OCI-LY7 (cell line): Measurements from ENCODE around the gene TPK1. TPM values are rescaled to one million over a fixed set of nuclear protein-coding genes. Genes with fewer than 3 reads are reported as not detected.

ENCODE experiments used
- BruUV-seq: library from RNA; stranded (reverse); fragments of 400-500 nt; replicated peaks from 2 replicates; lab custom pipeline; 2021; lab: Mats Ljungman, UMichigan
- CTCF ChIA-PET: fragments of 300-600 bp; sonication (Branson Sonifier 250); formaldehyde crosslinking; loops from one replicate; lab custom pipeline; 2022; ENCODE audit warnings: antibody characterized with exemption; ENCODE audit not compliant: unreplicated experiment; lab: Charles Lee
- POLR2A ChIA-PET: fragments of 300-600 bp; sonication (Branson Sonifier 250); formaldehyde crosslinking; loops from one replicate; lab custom pipeline; 2022; ENCODE audit warnings: antibody characterized with exemption; lab: Charles Lee
- DNase-seq: peaks from one replicate; pipeline ENCODE4 v3.0.0-alpha.2; 2015; ENCODE audit warnings: low spot score
- H2AFZ ChIP-seq: fragments of 200-600 bp; sonication (generic), shearing (Covaris generic); 2 replicates; pipeline ENCODE4 v1.6.1; 2014; ENCODE audit warnings: mild to moderate bottlenecking, antibody characterized with exemption, low read length, moderate library complexity
- H3K27ac ChIP-seq: fragments of 200-600 bp; sonication (generic); 2 replicates; pipeline ENCODE4 v1.5.1; 2014; ENCODE audit warnings: mixed run types, low read depth, mild to moderate bottlenecking, moderate library complexity, low read length, inconsistent platforms; ENCODE audit not compliant: poor library complexity, severe bottlenecking
- H3K36me3 ChIP-seq: fragments of 200-600 bp; sonication (generic); 2 replicates; pipeline ENCODE4 v1.6.1; 2014; ENCODE audit warnings: mild to moderate bottlenecking, antibody characterized with exemption, low read length, moderate library complexity, mixed read lengths; ENCODE audit not compliant: insufficient read depth
- H3K4me1 ChIP-seq: fragments of 200-600 bp; sonication (generic); 2 replicates; pipeline ENCODE4 v1.5.1; 2014; ENCODE audit warnings: mild to moderate bottlenecking, low read length; ENCODE audit not compliant: insufficient read depth, poor library complexity, severe bottlenecking
- H3K4me2 ChIP-seq: fragments of 200-600 bp; sonication (generic); 2 replicates; pipeline ENCODE4 v1.6.1; 2014; ENCODE audit warnings: mild to moderate bottlenecking, low read length
- H3K4me3 ChIP-seq: fragments of 200-600 bp; sonication (generic); 2 replicates; pipeline ENCODE4 v1.5.1; 2014; ENCODE audit warnings: mild to moderate bottlenecking, low read depth, low read length; ENCODE audit not compliant: poor library complexity, severe bottlenecking
- H3K79me2 ChIP-seq: fragments of 200-600 bp; sonication (generic); 2 replicates; pipeline ENCODE4 v1.6.1; 2016; ENCODE audit warnings: low read depth, mild to moderate bottlenecking, low read length, moderate library complexity, mixed read lengths; ENCODE audit not compliant: insufficient read depth
- H3K9me2 ChIP-seq: fragments of 200-600 bp; sonication (generic); 2 replicates; pipeline ENCODE4 v1.6.1; 2016; ENCODE audit warnings: mild to moderate bottlenecking, low read length, mixed read lengths; ENCODE audit not compliant: insufficient read depth
- H3K9me3 ChIP-seq: fragments of 200-600 bp; sonication (generic); 2 replicates; pipeline ENCODE4 v1.6.1; 2014; ENCODE audit warnings: mild to moderate bottlenecking, mixed run types, low read length, mixed read lengths
- H4K20me1 ChIP-seq: fragments of 200-600 bp; sonication (generic); 2 replicates; pipeline ENCODE4 v1.6.1; 2014; ENCODE audit warnings: mild to moderate bottlenecking, antibody characterized with exemption, low read length, moderate library complexity, mixed read lengths; ENCODE audit not compliant: insufficient read depth
- CTCF ChIP-seq: fragments of 200-600 bp; sonication (generic); conservative IDR thresholded peaks from 2 replicates; pipeline ENCODE4 v1.5.1; 2014; ENCODE audit warnings: mild to moderate bottlenecking, antibody characterized with exemption, low read length, moderate library complexity, mixed read lengths
- EZH2phosphoT487 ChIP-seq: fragments of 200-600 bp; sonication (generic); IDR thresholded peaks from 2 replicates; pipeline ENCODE4 v1.6.1; 2018; ENCODE audit warnings: low read depth, borderline replicate concordance, mild to moderate bottlenecking, mixed run types, antibody characterized with exemption, low read length, moderate library complexity, mixed read lengths
- intact Hi-C: fragments of 100-400 bp; cut with micrococcal nuclease; formaldehyde crosslinking; loops from one replicate; pipeline ENCODE4 v1.10.0; 2022; ENCODE audit not compliant: unreplicated experiment
- total RNA-seq, 2 experiments: library from RNA; depleted of rRNA in 1 of 2; stranded (reverse); fragments of >200 nt in 1 of 2; shearing (Covaris generic) in 1 of 2; gene quantifications; 2 replicates each; pipeline ENCODE4 v1.2.3, GENCODE V29; 2014 to 2022

TPK1 gene
- total RNA-seq, 2 experiments from 2014 or later = 6.7 to 12.5 TPM

GRCh38 chr7:144735505-144736276, 100.2 kb downstream of the TPK1 start:
- Histone ChIP-seq H3K4me2 (no peak overlapping the region), H4K20me1 (no peaks in the 10 kb centered on the region), H2AFZ (no peak overlapping the region), H3K9me3 (no peaks in the 10 kb centered on the region), H3K9me2 (no peaks in the 10 kb centered on the region), H3K4me1 (no peaks in the 10 kb centered on the region), H3K79me2 (no peaks in the 10 kb centered on the region), H3K4me3 (no peak overlapping the region), H3K27ac (no peak overlapping the region), H3K36me3 (no peaks in the 10 kb centered on the region)
- CTCF ChIA-PET = no interaction called here
- DNase-seq = no peak
- POLR2A ChIA-PET = interaction anchor here (0.7 to 0.9 kb wide), 2 partner anchors 100 to 594 kb away, joined by 3 read pairs; partner anchors contain the start of gene TPK1
- no TSS peak for BruUV-seq
- intact Hi-C loops = loop anchor here (5.0 kb wide), 2 partner anchors 52 to 102 kb away; partner anchors contain the start of gene TPK1
- TF ChIP-seq EZH2phosphoT487 (no peak), CTCF (no peak)

GRCh38 chr7:144731661-144732351, 104.0 kb downstream of the TPK1 start:
- intact Hi-C loops = no loop called here

More at GRCh38 chr7:144731661-144732351, 104.0 kb downstream of the TPK1 start:
- H3K36me3 ChIP-seq = no peaks in the 10 kb centered on the region
- no peak overlapping the region for H3K4me3 ChIP-seq
- no peaks in the 10 kb centered on the region for H4K20me1 ChIP-seq
- POLR2A ChIA-PET = interaction anchor here (0.7 kb wide), 1 partner anchor 37 kb away, joined by 3 read pairs; no protein-coding TSS in a partner anchor
- TF ChIP-seq CTCF = no peak
- BruUV-seq = no TSS peak
- peaks cover 4% of the 10 kb centered on the region; the same call in 1 of the 2 replicates for H3K9me2 ChIP-seq
- no peak overlapping the region for H3K27ac ChIP-seq
- H3K4me1 ChIP-seq = no peaks in the 10 kb centered on the region
- H3K79me2 ChIP-seq = no peaks in the 10 kb centered on the region
- no peak for DNase-seq
- H3K9me3 ChIP-seq = no peaks in the 10 kb centered on the region
- CTCF ChIA-PET = no interaction called here
- H2AFZ ChIP-seq = no peak overlapping the region
- no peak overlapping the region for H3K4me2 ChIP-seq
